T47D (cell line): ENCODE results near the gene ITPR2.

Experiments used
- DNase-seq, 2 experiments: peaks; one replicate each; pipeline versions ENCODE4 v3.0.0 to v3.0.0-alpha.2; 2011 to 2012; ENCODE audit warnings: low read depth in 1 of 2, low spot score in 1 of 2
- JUND ChIP-seq: IDR thresholded peaks from 2 replicates; pipeline ENCODE4 v1.6.1; 2012; ENCODE audit warnings: low read depth
- in situ Hi-C: cut with HindIII; loops from 2 replicates; pipeline ENCODE4 v1.10.0; 2016; ENCODE audit warnings: low sequenced_read_pairs, low pct_unique_long_range_greater_than_20kb

The ITPR2 gene

GRCh38 chr12:26564391-26564790 is 268.6 kb downstream of the ITPR2 start:
- in situ Hi-C loops = no loop called here
- no peak for TF ChIP-seq JUND
- DNase-seq = no peak

DNA sequence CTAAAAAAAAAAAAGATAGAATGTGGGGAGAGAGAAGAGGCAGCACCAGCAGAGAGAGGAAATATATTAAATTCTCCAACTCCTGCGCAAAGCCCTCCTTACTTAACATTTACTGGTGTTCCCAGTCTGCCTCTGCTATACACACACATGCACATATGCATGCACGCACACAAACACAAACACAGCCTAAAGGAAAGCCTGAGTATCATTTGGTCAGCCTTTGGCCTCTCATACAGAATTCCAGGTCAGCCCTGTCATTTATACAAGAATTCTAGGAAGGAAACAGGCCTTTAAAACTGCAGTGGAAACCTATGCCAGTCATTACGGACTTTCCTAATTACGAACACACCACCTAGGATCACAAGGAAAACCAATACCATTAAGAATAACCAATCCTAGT is 269.4 kb downstream of the ITPR2 start:
- in situ Hi-C loops = no loop called here
- no peak for DNase-seq
- TF ChIP-seq JUND = no peak

- in situ Hi-C loops = no loop called here
- no peak for TF ChIP-seq JUND
- no peak for DNase-seq
These were observed 275.7 kb downstream of the ITPR2 start for GRCh38 chr12:26557326-26557725.

DNA sequence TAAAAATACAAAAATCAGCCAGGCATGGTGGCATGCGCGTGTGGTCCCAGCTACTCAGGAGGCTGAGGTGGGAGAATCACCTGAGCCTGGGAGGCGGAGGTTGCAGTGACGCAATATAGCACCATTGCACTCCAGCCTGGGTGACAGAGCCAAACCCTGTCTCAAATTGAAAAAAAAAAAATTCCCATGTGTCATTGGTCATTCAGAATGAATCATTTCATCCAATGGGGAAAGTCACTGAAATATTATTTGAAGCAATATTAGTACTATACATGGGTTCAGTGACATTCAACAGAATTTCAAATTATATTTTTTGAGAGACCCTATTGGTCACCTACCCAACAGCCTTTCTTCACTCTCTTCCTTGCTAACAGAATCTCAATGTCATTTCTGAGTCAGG is 276.1 kb downstream of the ITPR2 start:
- in situ Hi-C loops = no loop called here
- DNase-seq = no peak
- TF ChIP-seq JUND = no peak

- no peak for TF ChIP-seq JUND
- no peak for DNase-seq
- in situ Hi-C loops = no loop called here
These were observed 277.9 kb downstream of the ITPR2 start for GRCh38 chr12:26555139-26555538.

DNA sequence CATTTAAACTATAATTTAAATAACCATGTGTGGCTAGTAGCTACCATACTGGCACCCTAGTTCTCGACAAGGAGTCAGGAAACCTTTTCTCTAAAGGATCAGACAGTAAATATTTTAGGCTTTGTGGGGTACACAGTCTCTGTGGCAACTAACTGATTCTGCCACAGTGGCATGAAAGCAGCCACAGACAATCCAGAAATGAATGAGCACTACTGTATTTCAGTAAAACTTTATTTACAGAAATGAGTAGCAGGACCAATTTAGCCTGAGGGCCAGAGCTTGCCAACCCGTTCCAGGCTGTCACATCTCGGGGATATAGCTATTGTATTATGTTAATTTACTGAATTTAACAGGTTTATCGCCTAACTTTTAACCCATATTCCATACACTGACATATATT is 278.7 kb downstream of the ITPR2 start:
- TF ChIP-seq JUND = no peak
- DNase-seq = no peak
- in situ Hi-C loops = no loop called here

DNA sequence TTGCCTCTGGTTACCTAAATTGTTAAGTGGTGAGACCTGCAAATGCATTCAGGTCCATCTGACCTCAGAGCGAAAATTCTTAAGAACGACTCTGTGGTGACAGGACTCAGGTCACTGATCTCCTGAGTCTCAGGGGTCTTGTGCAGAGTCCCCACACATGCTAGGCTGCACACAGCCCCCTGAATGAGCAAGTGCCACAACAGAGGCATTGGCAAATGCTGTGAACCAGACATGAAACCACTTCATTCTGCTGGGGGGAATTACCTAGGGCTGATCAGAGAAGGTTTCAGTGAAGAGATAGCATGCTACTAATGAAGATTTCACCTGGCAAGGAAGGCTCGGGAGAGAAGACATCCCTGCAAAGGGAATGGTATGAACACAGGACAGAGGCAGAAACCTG is 281.6 kb downstream of the ITPR2 start:
- no peak for DNase-seq
- TF ChIP-seq JUND = no peak
- in situ Hi-C loops = no loop called here

GRCh38 chr12:26548227-26548626 is 284.8 kb downstream of the ITPR2 start:
- DNase-seq = no peak
- in situ Hi-C loops = no loop called here
- no peak for TF ChIP-seq JUND

DNA sequence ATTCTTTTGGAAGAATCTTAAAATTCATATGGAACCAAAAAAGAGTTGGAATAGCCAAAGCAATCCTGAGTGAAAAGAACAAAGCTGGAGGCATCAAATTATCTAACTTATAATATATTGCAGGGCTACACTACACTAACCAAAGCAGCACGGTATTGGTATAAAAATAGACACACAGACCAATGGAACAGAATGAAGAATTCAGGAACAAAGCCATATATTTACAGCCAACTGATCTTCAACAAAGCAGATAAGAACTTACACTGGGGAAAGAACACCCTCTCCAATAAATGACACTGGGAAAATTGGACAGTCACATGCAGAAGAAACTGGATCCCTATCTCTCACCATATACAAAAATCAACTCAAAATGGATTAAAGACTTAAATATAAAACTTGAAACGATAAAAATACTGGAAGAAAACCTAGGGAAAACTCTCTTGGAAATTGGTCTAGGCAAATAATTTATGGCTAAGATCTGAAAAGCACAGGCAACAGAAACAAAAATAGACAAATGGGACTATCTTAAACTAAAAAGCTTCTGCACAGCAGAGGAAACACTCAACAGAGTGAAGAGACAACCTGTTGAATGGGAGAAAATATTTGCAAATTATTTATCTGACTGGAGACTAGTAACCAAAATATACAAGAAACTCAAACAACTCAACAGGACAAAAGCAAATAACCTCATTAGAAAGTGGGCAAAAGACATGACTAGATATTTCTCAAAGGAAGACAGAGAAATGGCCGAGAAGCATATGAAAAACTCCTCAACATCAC is 286.3 kb downstream of the ITPR2 start:
- in situ Hi-C loops = no loop called here
- no peak for DNase-seq
- no peak for TF ChIP-seq JUND

- TF ChIP-seq JUND = no peak
- in situ Hi-C loops = no loop called here
- no peak for DNase-seq
These were observed 293.9 kb downstream of the ITPR2 start for GRCh38 chr12:26539131-26539530.

DNA sequence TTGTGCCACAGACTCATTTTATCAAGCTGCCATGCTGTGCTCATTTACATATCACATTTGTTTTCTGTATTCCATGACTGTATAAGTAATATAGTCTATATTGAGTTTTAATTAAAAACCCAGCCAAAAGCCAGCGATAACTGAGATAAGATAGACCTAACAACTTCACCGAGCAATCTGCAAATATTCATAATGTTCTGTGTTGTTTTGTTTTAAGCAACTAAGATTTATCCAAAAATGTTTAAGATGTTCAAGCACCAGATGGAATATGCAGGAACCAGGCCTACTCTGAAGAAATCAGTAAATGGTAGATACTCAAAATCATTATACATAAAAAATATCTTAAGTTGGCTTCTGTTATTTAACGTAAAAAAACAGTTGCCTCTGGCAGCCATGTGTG is 295.3 kb downstream of the ITPR2 start:
- in situ Hi-C loops = no loop called here
- no peak for DNase-seq
- TF ChIP-seq JUND = no peak

DNA sequence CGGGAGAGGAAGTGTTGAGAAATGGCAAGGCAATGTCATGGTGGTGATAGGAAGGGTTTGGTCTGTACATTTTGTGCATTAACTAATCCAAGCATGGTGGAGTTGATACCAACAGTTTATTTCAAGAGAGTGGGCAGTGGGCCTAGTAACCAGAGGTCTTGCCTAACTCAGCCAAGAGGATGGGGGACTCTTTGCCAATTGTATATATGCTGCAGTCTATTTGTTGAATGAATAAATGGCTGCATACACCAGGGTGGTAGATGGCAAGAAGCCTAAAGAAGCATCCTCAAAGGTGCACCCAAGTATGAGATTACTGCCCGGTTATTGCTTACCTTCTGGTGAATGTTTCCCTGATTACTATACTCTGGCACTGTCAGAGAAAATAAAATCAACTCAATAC is 295.9 kb downstream of the ITPR2 start:
- DNase-seq = no peak
- in situ Hi-C loops = no loop called here
- TF ChIP-seq JUND = no peak

GRCh38 chr12:26535826-26536225 is 297.2 kb downstream of the ITPR2 start:
- in situ Hi-C loops = no loop called here
- DNase-seq = no peak
- TF ChIP-seq JUND = no peak

- no peak for DNase-seq
- no peak for TF ChIP-seq JUND
- in situ Hi-C loops = no loop called here
These were observed 298.9 kb downstream of the ITPR2 start for GRCh38 chr12:26534071-26534470.

DNA sequence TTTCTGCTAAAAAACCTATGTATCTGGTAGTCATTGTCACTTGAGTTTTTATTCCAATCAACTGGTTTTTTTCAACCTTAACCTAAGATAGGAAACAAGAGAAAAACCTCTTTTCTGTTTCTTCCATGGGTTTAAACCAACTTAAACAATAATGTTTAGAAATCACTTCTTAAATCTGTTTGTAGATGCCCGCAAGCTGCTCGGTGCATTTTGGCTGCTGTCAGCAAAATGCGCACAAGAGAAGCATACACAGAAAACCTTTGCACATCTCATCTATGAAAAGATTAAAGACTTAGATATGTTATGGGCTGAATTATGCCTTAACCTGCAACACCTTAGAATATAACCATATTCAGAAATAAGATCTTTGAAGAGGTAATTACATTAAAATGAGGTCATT is 299.8 kb downstream of the ITPR2 start:
- in situ Hi-C loops = no loop called here
- no peak for DNase-seq
- TF ChIP-seq JUND = no peak
